MCF 10A (cell line): ENCODE measurements around the gene FRMD4B. TPM values are rescaled to one million over a fixed set of nuclear protein-coding genes. Genes with fewer than 3 reads are reported as not detected.

Experiments
- BruUV-seq: library from RNA; stranded (reverse); fragments of 400-500 nt; replicated peaks from 2 replicates; lab custom pipeline; 2021; lab: Mats Ljungman, UMichigan
- CTCF ChIA-PET: fragments of 300-600 bp; sonication (Branson Sonifier 250); formaldehyde crosslinking; extraction: SDS; loops from one replicate; lab custom pipeline; 2021; ENCODE audit warnings: antibody characterized with exemption, inconsistent platforms; lab: Yijun Ruan, JAX
- POLR2A ChIA-PET: fragments of 300-600, 350-650 bp; sonication (Branson Sonifier 250); formaldehyde crosslinking; extraction: SDS; loops from one replicate; lab custom pipeline; 2020; ENCODE audit warnings: antibody characterized with exemption, inconsistent platforms; lab: Yijun Ruan, JAX
- DNase-seq: peaks from one replicate; pipeline ENCODE4 v3.0.0-alpha.2; 2018; ENCODE audit not compliant: unreplicated experiment
- H3K27ac Mint-ChIP-seq: one replicate; pipeline ENCODE4 v1.8.0; 2022; ENCODE audit warnings: mild to moderate bottlenecking, low read depth, mixed read lengths; ENCODE audit not compliant: unreplicated experiment
- H3K27me3 Mint-ChIP-seq: one replicate; pipeline ENCODE4 v1.8.0; 2022; ENCODE audit warnings: mixed read lengths; ENCODE audit not compliant: insufficient read depth, unreplicated experiment
- H3K36me3 Mint-ChIP-seq: one replicate; pipeline ENCODE4 v1.8.0; 2022; ENCODE audit warnings: mild to moderate bottlenecking, moderate library complexity, mixed read lengths; ENCODE audit not compliant: insufficient read depth, unreplicated experiment
- H3K4me1 Mint-ChIP-seq: one replicate; pipeline ENCODE4 v1.8.0; 2022; ENCODE audit warnings: mixed read lengths; ENCODE audit not compliant: insufficient read depth, unreplicated experiment
- H3K4me3 Mint-ChIP-seq: one replicate; pipeline ENCODE4 v1.8.0; 2022; ENCODE audit warnings: mild to moderate bottlenecking, moderate library complexity, mixed read lengths; ENCODE audit not compliant: unreplicated experiment
- H3K9me3 Mint-ChIP-seq: one replicate; pipeline ENCODE4 v1.8.0; 2022; ENCODE audit warnings: mixed read lengths; ENCODE audit not compliant: unreplicated experiment
- CTCF ChIP-seq: fragments of 200-600 bp; IDR thresholded peaks from one replicate; pipeline ENCODE4 v1.8.0; 2022; ENCODE audit warnings: antibody characterized with exemption, mild to moderate bottlenecking; ENCODE audit not compliant: unreplicated experiment
- intact Hi-C: fragments of 100-400 bp; cut with micrococcal nuclease; formaldehyde crosslinking; loops from 2 replicates; pipeline ENCODE4 v1.14.1; 2022
- total RNA-seq: library from RNA; stranded (reverse); gene quantifications from 2 replicates; pipeline ENCODE4 v1.2.3, GENCODE V29; 2022

Gene FRMD4B
- total RNA-seq, 1 experiment from 2014 or later, result 39.0 TPM

- Mint-ChIP-seq H3K27me3 (no peaks in the 10 kb centered on the region), H3K4me3 (no peak overlapping the region), H3K36me3 (peaks cover 11% of the 10 kb centered on the region), H3K4me1 (no peaks in the 10 kb centered on the region), H3K9me3 (no peaks in the 10 kb centered on the region), H3K27ac (no peak overlapping the region)
- no peak for DNase-seq
- TF ChIP-seq CTCF, result no peak
- no TSS peak for BruUV-seq
- CTCF ChIA-PET, result interaction anchor here (0.5 kb wide), 1 partner anchor 94 kb away, joined by 3 read pairs; no protein-coding TSS in a partner anchor
- intact Hi-C loops, result no loop called here
- POLR2A ChIA-PET, result interaction anchor here (1.2 to 1.6 kb wide), 2 partner anchors 14 to 27 kb away, joined by 3 to 5 read pairs; no protein-coding TSS in a partner anchor
These were observed 126.8 kb downstream of the FRMD4B start for GRCh38 chr3:69259125-69259524.

- Mint-ChIP-seq H3K4me1 (no peaks in the 10 kb centered on the region), H3K36me3 (peaks cover 15% of the 10 kb centered on the region), H3K9me3 (no peaks in the 10 kb centered on the region), H3K27me3 (no peaks in the 10 kb centered on the region), H3K4me3 (no peak overlapping the region), H3K27ac (no peak overlapping the region)
- intact Hi-C loops, result no loop called here
- CTCF ChIA-PET, result interaction anchor here (0.6 to 0.7 kb wide), 4 partner anchors 42 to 154 kb away, joined by 3 read pairs; no protein-coding TSS in a partner anchor
- POLR2A ChIA-PET, result no interaction called here
- TF ChIP-seq CTCF, result no peak
- no peak for DNase-seq
- BruUV-seq, result no TSS peak
These were observed 130.0 kb downstream of the FRMD4B start for GRCh38 chr3:69255928-69256327.

- H3K36me3 Mint-ChIP-seq, result peaks cover 12% of the 10 kb centered on the region
- ChIA-PET POLR2A (no interaction called here), CTCF (interaction anchor here (1.0 kb wide), 1 partner anchor 52 kb away, joined by 6 read pairs; no protein-coding TSS in a partner anchor)
- BruUV-seq, result no TSS peak
- intact Hi-C loops, result no loop called here
- no peaks in the 10 kb centered on the region for H3K9me3 Mint-ChIP-seq
- no peaks in the 10 kb centered on the region for H3K27me3 Mint-ChIP-seq
- H3K4me3 Mint-ChIP-seq, result no peak overlapping the region
- DNase-seq, result no peak
- no peak for TF ChIP-seq CTCF
- H3K27ac Mint-ChIP-seq, result no peak overlapping the region
- no peaks in the 10 kb centered on the region for H3K4me1 Mint-ChIP-seq
These were observed 131.5 kb downstream of the FRMD4B start for GRCh38 chr3:69254351-69254750.

GRCh38 chr3:69252631-69253030 lies 133.3 kb downstream of the FRMD4B start:
- Mint-ChIP-seq H3K9me3 (no peaks in the 10 kb centered on the region), H3K27ac (no peak overlapping the region), H3K4me3 (no peak overlapping the region), H3K36me3 (peaks cover 10% of the 10 kb centered on the region), H3K4me1 (no peaks in the 10 kb centered on the region), H3K27me3 (no peaks in the 10 kb centered on the region)
- CTCF ChIA-PET, result no interaction called here
- no peak for DNase-seq
- POLR2A ChIA-PET, result no interaction called here
- intact Hi-C loops, result no loop called here
- TF ChIP-seq CTCF, result no peak
- BruUV-seq, result no TSS peak
